HAP-1 (cell line): Measurements from ENCODE around the gene RNF220.
A peak's percentile ranks its signal among the peaks of the same experiment; 100 is the strongest.

Experiments
- DNase-seq, 2 experiments: peaks; one replicate each; pipeline ENCODE4 v3.0.0-alpha.2; 2016 to 2020; ENCODE audit warnings: low spot score in 2 of 2
- H3K27me3 ChIP-seq: fragments of 250-450 bp; sonication (Bioruptor Pico); 2 replicates; pipeline ENCODE4 v1.5.1; 2020; ENCODE audit warnings: low read depth, mild to moderate bottlenecking, moderate library complexity
- H3K36me3 ChIP-seq: fragments of 250-450 bp; sonication (Bioruptor Pico); replicated peaks from 2 replicates; pipeline ENCODE4 v1.5.1; 2020; ENCODE audit warnings: mild to moderate bottlenecking
- H3K4me1 ChIP-seq: fragments of 250-450 bp; sonication (Bioruptor Pico); 2 replicates; pipeline ENCODE4 v1.5.1; 2020; ENCODE audit warnings: mild to moderate bottlenecking
- H3K4me3 ChIP-seq: fragments of 250-450 bp; sonication (Bioruptor Pico); 2 replicates; pipeline ENCODE4 v1.5.1; 2020; ENCODE audit warnings: mild to moderate bottlenecking, moderate library complexity
- H3K9me3 ChIP-seq: fragments of 250-450 bp; sonication (Bioruptor Pico); 2 replicates; pipeline ENCODE4 v1.5.1; 2020; ENCODE audit warnings: mild to moderate bottlenecking, moderate library complexity
- in situ Hi-C: fragments of 300-500 bp; cut with MboI; formaldehyde crosslinking; loops from 3 replicates; pipeline ENCODE4 v1.14.3; 2020; ENCODE audit warnings: low sequenced_read_pairs, inconsistent platforms, mixed read lengths

The RNF220 gene

DNA sequence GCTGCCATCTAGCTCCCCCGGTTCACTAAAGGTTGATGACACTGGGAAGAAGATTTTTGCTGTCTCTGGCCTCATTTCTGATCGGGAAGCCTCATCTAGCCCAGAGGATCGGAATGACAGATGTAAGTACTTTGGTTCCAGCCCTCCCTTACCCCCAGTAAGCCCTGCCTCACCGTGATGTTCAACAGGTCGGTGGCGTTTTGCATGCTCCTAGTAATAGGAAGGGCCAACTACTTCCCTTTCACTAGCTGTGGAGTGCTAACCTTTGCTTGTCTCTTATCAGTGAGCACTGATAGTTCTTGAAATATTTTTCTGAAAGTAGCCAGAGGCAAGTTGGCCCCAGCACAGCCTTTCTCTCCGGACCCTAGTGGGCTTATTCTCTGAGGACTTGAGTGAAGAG, 7.5 kb downstream of the RNF220 start:
- no peak overlapping the region for H3K4me3 ChIP-seq
- peaks cover 15% of the 10 kb centered on the region for H3K36me3 ChIP-seq
- DNase-seq, result no peak
- in situ Hi-C loops, result no loop called here
- no peaks in the 10 kb centered on the region for H3K27me3 ChIP-seq
- peaks cover 41% of the 10 kb centered on the region for H3K4me1 ChIP-seq
- H3K9me3 ChIP-seq, result no peaks in the 10 kb centered on the region

DNA sequence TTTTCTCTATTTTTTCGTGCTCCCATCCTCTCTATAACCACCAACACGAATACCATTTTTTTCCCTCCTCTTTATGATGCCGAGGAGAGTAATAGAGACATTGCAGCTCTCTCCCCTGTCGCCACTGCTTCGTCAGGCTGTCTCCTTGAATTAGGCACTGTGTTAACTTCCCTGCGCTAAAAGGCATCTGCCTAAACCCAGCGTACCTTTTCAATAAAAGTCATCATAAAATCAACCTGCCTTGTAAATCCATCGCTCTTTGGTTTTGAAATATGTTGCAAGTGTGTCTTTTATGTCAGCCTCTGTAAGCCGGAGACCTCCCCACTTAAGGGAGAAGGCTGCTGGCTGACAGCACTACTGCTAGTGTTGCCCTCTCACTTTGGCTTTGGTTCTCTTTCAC, 8.7 kb downstream of the RNF220 start:
- Histone ChIP-seq H3K9me3 (no peaks in the 10 kb centered on the region), H3K4me3 (no peak overlapping the region), H3K36me3 (peaks cover 15% of the 10 kb centered on the region), H3K4me1 (peaks cover 47% of the 10 kb centered on the region), H3K27me3 (no peaks in the 10 kb centered on the region)
- DNase-seq, result no peak
- in situ Hi-C loops, result no loop called here

DNA sequence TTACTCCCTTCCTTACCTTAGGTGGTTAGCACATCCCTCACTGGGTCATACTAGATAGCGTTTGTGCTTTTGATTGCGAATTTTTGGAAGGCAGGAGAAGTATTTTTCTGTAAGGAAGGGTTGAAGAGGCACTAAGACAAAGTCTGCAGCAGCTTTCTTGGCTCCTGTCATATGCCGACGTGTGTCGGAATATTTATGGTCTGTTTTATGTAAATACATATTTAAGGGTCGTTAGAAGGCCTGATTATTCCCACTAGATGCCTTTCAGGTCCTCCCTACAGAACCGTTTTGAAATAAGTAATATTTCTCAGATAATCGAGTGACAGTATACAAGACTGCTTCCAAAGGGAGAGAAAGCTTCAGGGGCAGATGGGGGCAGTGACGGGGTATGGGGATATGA, 10.0 kb downstream of the RNF220 start:
- no peak for DNase-seq
- Histone ChIP-seq H3K4me3 (no peak overlapping the region), H3K4me1 (peaks cover 37% of the 10 kb centered on the region), H3K27me3 (no peaks in the 10 kb centered on the region), H3K36me3 (peaks cover 15% of the 10 kb centered on the region), H3K9me3 (no peaks in the 10 kb centered on the region)
- in situ Hi-C loops, result no loop called here

DNA sequence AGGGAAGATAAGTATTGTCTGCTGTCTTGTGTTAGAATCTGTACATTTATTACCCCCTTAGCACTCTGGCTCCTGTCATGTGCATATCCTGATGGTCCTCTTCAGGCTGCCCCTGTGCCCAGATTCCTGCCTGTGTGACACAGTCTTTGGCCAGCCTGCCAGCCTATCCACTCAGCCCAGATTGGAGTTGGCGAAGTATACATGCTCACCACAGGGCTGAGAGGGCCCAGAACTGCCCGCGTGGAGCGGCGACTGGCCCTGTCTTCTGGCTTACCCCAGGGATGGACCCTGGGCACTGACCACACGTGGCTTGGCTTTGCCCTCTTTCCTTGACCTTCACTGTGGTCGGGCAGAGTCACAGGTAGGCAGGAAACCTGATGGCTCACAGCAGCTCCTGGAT, 11.4 kb downstream of the RNF220 start:
- Histone ChIP-seq H3K4me3 (no peak overlapping the region), H3K9me3 (no peaks in the 10 kb centered on the region), H3K36me3 (peaks cover 15% of the 10 kb centered on the region), H3K4me1 (peaks cover 43% of the 10 kb centered on the region), H3K27me3 (no peaks in the 10 kb centered on the region)
- in situ Hi-C loops, result no loop called here
- no peak for DNase-seq

DNA sequence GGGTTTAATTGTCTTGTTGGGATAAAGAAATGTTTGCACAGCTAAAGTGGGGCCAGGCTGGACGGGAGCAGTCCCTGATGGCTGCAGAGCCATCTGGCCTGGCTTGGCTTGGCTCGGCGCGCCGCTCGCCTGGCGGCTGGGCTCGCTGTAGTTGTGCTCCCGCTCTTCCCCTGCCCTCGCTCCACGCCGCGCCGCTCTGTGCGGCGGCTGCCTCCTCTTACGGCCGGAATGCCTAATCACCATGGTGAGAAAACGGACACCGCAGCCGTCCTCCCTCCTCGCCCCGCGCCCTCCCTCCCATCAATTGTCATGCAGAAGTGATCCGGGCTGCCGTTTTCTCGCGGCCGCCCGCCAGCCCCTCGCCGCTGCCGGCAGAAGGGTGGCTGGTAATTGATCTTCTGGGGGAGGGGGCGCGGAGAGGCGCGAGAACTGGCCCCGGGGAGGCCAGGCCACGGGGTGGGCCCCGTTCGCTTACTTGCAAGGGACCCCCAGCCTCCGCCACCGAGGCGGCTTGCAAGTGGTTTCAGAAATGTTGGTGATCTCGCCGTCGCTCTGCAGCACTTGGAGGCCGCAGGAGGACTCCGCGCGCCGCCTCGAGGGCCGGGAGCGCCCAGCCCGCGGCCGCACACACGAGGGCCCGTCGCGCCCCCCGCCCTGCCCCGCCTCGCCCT, 12.4 kb downstream of the RNF220 start:
- Histone ChIP-seq H3K4me1 (peaks cover 52% of the 10 kb centered on the region), H3K36me3 (peaks cover 14% of the 10 kb centered on the region), H3K27me3 (no peaks in the 10 kb centered on the region), H3K4me3 (peak overlapping the region; percentile 27), H3K9me3 (no peaks in the 10 kb centered on the region)
- peak; percentile 88 to 94 for DNase-seq
- in situ Hi-C loops, result no loop called here

DNA sequence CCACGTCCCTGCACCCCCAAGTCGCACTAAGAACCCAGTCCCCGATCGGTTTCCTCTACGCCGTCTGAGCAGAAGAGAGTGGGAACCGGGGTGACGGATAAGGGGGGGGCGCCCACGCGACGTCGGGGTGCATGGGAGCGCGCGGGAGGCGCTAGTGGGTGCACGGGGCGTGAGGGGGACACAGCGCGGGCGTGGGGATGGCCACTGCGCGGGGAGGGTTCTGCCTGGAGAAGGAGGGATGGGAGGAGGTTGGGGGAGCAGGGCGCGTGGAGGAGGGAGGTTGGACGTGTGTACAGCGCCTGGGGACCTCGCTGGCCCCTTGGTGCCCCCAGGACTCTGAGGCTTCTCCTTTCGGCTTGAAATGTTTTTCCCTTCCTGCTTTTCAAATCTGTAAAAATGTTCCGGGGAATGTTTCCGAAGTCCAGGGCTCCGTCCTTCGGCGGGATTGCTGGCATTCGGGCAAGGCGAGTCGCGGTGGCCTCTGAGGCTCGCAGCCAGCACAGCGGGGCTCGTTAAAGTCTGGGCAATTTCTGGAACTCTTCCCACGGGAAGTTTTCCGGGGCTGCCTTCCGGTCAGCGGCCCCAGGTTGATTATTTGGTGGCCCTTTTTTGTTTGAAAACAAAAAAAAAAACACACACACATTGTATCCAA, 13.1 kb downstream of the RNF220 start:
- peak in 1 of 2 experiments; percentile 32 for DNase-seq
- peaks cover 10% of the 10 kb centered on the region for H3K36me3 ChIP-seq
- H3K9me3 ChIP-seq, result no peaks in the 10 kb centered on the region
- in situ Hi-C loops, result no loop called here
- no peaks in the 10 kb centered on the region for H3K27me3 ChIP-seq
- peaks cover 52% of the 10 kb centered on the region for H3K4me1 ChIP-seq
- H3K4me3 ChIP-seq, result no peak overlapping the region

DNA sequence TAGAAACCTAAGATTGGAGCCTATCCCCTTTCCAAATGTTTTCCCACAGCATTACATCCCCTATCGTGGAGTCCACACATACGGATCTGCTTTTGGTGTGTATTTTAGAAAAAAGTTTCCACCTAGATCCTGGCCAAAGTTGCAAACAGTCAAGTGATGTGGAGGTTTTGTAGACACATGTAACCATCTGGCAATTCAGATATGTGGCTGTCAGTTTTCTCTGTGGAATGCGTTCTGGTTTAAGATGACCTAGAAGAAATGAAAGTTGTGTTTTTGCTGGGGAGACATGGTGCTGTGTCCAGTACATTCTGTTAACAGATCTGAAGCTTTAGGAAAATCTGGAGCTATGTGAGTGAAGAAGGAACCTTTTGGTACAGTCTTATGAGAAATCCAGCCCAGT, 14.8 kb downstream of the RNF220 start:
- Histone ChIP-seq H3K4me3 (no peak overlapping the region), H3K4me1 (peaks cover 52% of the 10 kb centered on the region), H3K27me3 (no peaks in the 10 kb centered on the region), H3K9me3 (no peaks in the 10 kb centered on the region), H3K36me3 (no peaks in the 10 kb centered on the region; the same call in 1 of the 2 replicates)
- in situ Hi-C loops, result no loop called here
- DNase-seq, result no peak

DNA sequence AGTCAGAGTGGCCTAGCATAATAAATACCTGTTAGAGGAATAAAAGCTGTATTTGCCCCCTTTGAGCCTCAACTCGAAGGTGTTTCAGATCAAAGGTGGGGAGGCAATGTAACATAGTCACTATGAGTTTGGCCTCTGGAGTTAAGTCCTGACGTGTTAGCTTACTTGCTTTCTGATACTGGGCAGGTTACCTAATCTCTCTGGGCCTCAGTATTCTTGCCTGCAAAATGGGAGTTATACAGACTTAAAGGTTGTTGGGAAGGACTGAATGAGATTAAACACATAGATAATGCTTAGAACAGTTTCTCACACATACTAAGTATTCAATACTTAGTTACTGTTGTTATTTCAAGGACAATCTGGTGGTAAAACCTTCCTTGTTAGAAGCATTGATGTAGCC, 15.5 kb downstream of the RNF220 start:
- Histone ChIP-seq H3K4me1 (peaks cover 48% of the 10 kb centered on the region), H3K36me3 (no peaks in the 10 kb centered on the region; the same call in 1 of the 2 replicates), H3K9me3 (no peaks in the 10 kb centered on the region), H3K4me3 (no peak overlapping the region), H3K27me3 (no peaks in the 10 kb centered on the region)
- DNase-seq, result no peak
- in situ Hi-C loops, result no loop called here

DNA sequence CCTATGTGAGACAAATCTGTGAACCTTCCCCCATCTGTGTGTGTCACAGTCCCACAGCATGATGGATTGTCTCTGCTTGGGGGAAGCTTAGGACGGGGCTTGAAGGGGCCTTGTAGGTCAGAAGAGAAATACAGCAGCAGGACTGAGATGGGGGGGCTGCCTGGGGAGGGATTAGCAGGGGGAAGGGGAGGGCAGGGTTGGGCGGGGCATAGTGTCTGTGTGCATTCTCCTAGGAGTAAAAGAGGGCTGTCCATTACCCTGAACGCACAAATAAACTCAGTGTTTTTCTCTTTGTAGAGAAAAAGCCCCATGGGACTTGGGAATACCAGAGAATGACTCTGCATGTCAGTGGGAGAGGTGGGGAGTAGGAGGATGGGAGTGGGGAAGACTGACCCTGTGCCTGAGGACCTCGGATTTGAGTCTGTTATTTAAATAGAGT, 16.4 kb downstream of the RNF220 start:
- Histone ChIP-seq H3K4me3 (no peak overlapping the region), H3K9me3 (no peaks in the 10 kb centered on the region), H3K36me3 (no peaks in the 10 kb centered on the region; the same call in 1 of the 2 replicates), H3K4me1 (peaks cover 39% of the 10 kb centered on the region), H3K27me3 (no peaks in the 10 kb centered on the region)
- in situ Hi-C loops, result no loop called here
- peak; percentile 78 to 82 for DNase-seq

DNA sequence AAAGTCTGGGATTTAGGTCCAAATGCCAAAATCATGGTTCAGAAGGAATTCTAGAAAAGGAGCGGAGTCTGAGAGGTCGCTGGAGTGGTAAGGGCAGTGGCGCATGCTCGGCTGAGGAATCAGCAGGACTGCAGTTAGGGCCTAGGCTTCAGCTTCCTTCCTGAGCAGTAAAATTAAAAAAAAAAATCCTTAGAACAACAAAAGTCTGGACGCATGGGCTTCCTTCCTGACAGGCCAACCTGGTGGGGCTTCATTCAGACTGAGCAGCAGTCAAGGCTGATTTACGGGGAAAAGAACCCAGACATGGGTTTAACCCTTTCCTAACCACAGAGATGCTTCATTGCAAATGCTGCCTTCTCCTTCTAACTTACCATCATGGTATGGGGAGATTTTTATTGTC, 17.1 kb downstream of the RNF220 start:
- DNase-seq, result peak in 1 of 2 experiments; percentile 20
- Histone ChIP-seq H3K4me3 (no peak overlapping the region), H3K9me3 (no peaks in the 10 kb centered on the region), H3K27me3 (no peaks in the 10 kb centered on the region), H3K36me3 (no peaks in the 10 kb centered on the region; the same call in 1 of the 2 replicates), H3K4me1 (peaks cover 32% of the 10 kb centered on the region)
- in situ Hi-C loops, result no loop called here

DNA sequence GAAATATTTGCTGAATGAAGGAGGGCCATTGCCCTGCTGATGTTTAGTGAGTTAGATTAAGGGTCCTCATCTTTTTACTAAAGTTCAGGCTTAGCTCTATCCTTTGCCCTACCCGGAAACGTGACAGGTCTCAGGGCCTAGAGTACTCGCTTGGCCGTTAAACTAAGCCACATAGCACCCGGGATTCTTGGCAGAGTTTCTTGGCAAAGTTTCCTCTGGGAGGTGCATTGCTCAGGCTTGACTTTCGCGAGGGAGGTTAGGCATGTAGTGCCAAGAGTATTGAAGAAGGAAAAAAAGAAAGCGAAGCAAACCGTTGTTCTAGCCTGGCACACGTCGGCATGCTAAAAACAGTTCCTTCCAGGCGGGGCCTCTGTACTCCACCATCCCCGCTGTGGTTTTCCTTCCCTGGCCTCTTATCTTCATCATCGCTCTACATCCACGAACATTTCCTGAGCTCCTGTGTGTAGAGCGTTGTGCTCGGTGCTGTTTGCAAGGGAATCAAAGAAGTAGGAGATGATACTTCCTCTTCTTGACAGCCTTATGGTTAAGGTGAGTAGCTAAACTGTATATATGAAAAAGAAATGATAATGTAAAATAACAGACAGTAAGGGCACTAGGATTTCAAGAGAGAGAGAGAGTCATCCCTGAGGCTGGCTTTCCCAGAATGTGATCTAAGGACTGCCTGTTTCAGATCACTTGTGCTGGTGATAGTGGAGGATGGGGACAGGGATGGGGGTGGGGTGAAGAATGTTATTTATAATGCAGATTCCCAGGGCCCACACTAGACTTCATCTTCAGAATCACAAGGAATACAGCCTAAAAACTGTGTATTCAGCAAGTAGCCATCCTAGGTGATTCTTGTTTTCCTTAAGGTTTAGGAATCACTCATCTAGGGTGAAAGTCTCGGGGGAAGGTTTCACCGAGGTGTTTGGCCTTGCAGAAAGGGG, 18.8 kb downstream of the RNF220 start:
- in situ Hi-C loops, result no loop called here
- H3K4me1 ChIP-seq, result peaks cover 19% of the 10 kb centered on the region
- H3K27me3 ChIP-seq, result no peaks in the 10 kb centered on the region

DNA sequence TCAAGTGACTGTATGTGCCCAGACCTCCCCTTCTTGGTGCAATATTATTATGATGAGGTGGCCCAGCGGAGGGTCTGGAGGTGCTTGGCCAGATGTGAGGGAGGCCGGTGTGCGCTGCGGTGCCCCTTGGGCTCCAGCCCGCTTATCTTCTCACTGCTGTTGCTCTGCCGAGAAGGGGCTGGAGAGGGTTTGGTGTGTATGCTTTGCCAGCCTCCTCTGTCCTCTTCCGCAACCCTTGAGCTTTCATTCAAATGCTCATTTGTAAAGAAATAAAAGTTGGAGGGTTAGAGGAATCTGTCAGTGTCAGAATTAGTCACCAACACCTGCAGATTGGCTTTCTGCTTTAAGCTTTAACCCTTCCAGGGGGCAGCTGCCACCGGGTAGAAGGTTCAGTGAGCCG, 19.7 kb downstream of the RNF220 start:
- DNase-seq, result no peak
- no peak overlapping the region for H3K4me3 ChIP-seq
- H3K9me3 ChIP-seq, result no peaks in the 10 kb centered on the region
- H3K4me1 ChIP-seq, result peaks cover 19% of the 10 kb centered on the region
- H3K36me3 ChIP-seq, result no peaks in the 10 kb centered on the region; the same call in 1 of the 2 replicates
- no peaks in the 10 kb centered on the region for H3K27me3 ChIP-seq
- in situ Hi-C loops, result no loop called here

More for the DNA sequence above, 18.8 kb downstream of the RNF220 start:
- no peak for DNase-seq
- no peaks in the 10 kb centered on the region; the same call in 1 of the 2 replicates for H3K36me3 ChIP-seq
- no peak overlapping the region for H3K4me3 ChIP-seq
- no peaks in the 10 kb centered on the region for H3K9me3 ChIP-seq

DNA sequence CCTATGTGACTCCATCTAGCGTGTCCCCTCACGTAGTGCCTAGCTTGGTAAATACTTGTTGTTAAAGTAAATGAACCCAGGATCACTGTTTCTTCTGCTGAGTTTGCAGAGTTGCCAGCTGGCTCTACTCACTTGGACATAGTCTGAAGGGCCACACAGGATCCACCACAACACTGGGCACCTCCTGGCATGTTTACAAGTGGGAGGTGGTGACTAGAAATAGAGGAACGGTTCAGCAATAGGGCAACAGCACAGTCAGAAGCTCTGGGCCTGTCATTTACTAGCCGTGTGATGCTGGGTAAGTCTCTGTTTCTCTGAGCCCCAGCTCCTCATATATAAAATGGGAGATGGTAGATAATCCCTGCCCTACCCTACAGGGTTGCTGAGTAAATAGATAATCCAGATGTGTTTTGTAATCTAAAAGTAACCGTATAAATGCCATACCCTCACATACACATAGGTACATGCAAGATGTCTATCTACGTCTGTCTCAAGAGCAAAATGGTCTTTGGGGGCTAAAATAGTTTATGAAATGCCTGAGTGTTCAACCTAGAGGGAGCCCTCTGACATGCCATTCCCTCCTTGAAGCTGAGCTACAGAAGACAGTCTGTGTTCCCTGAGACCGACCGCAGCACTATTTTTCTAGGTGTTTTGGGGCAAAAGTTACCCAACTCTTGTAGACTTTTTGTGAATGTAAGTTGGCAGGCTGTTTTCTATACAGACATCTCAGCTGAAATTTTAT, 20.5 kb downstream of the RNF220 start:
- Histone ChIP-seq H3K27me3 (no peaks in the 10 kb centered on the region), H3K4me3 (no peak overlapping the region), H3K4me1 (peaks cover 17% of the 10 kb centered on the region), H3K9me3 (no peaks in the 10 kb centered on the region), H3K36me3 (no peaks in the 10 kb centered on the region)
- in situ Hi-C loops, result no loop called here
- DNase-seq, result no peak
